Measurements from ENCODE around the gene POU2F3. TPM values are rescaled to one million over a fixed set of nuclear protein-coding genes. Genes with fewer than 3 reads are reported as not detected.

POU2F3 gene
- polyA plus RNA-seq, 6 donors from 2014 or later: not detected

- peaks cover 4 to 10% (median 5%) of the 10 kb centered on the region in 3 donors for H3K27me3 Mint-ChIP-seq
- no peaks in the 10 kb centered on the region for H3K9me3 Mint-ChIP-seq
- peak overlapping the region in 2 of 6 donors; percentile 10 to 34 for H3K27ac Mint-ChIP-seq
- peaks cover 10 to 29% (median 15%) of the 10 kb centered on the region in 3 donors for H3K4me1 Mint-ChIP-seq
- H3K4me3 Mint-ChIP-seq: peak overlapping the region in 4 of 8 donors; percentile 17 to 66 (median 57)
- DNase-seq (no peak), ATAC-seq (ENCODE audit: low read depth in 2 of 2) (peak in 1 of 2 donors; percentile 40)
- H3K36me3 Mint-ChIP-seq: no peaks in the 10 kb centered on the region
Measured at GRCh38 chr11:120224972-120225909, 14.7 kb upstream of the POU2F3 start.

- H3K27ac Mint-ChIP-seq: peak overlapping the region in 1 of 6 donors; percentile 83
- H3K9me3 Mint-ChIP-seq: no peaks in the 10 kb centered on the region
- peaks cover 10 to 29% (median 15%) of the 10 kb centered on the region in 3 donors for H3K4me1 Mint-ChIP-seq
- H3K36me3 Mint-ChIP-seq: no peaks in the 10 kb centered on the region
- H3K4me3 Mint-ChIP-seq: no peak overlapping the region
- DNase-seq: no peak
- no peak for ATAC-seq (ENCODE audit: low read depth in 2 of 2)
- peaks cover 4 to 10% (median 5%) of the 10 kb centered on the region in 3 donors for H3K27me3 Mint-ChIP-seq
Measured at GRCh38 chr11:120226242-120226641, 13.7 kb upstream of the POU2F3 start.

- no peaks in the 10 kb centered on the region for H3K9me3 Mint-ChIP-seq
- no peaks in the 10 kb centered on the region for H3K36me3 Mint-ChIP-seq
- DNase-seq (no peak), ATAC-seq (ENCODE audit: low read depth in 2 of 2) (no peak)
- no peak overlapping the region for H3K4me3 Mint-ChIP-seq
- H3K27me3 Mint-ChIP-seq: peaks cover 4 to 10% (median 10%) of the 10 kb centered on the region in 3 donors
- H3K27ac Mint-ChIP-seq: peak overlapping the region in 1 of 6 donors; percentile 83
- peaks cover 10 to 29% (median 15%) of the 10 kb centered on the region in 3 donors for H3K4me1 Mint-ChIP-seq
Measured at GRCh38 chr11:120226714-120227113, 13.2 kb upstream of the POU2F3 start.

GRCh38 chr11:120227228-120227852, 12.6 kb upstream of the POU2F3 start:
- peak overlapping the region in 1 of 6 donors; percentile 10 for H3K27ac Mint-ChIP-seq
- ATAC-seq (ENCODE audit: low read depth in 2 of 2) (no peak), DNase-seq (no peak)
- peaks cover 10 to 29% (median 15%) of the 10 kb centered on the region in 3 donors for H3K4me1 Mint-ChIP-seq
- no peak overlapping the region for H3K4me3 Mint-ChIP-seq
- H3K27me3 Mint-ChIP-seq: peaks cover 4 to 14% (median 10%) of the 10 kb centered on the region in 3 donors
- no peaks in the 10 kb centered on the region for H3K36me3 Mint-ChIP-seq
- no peaks in the 10 kb centered on the region for H3K9me3 Mint-ChIP-seq

GRCh38 chr11:120228794-120229384, 11.1 kb upstream of the POU2F3 start:
- ATAC-seq (ENCODE audit: low read depth in 2 of 2) (no peak), DNase-seq (no peak)
- Mint-ChIP-seq H3K4me3 (no peak overlapping the region), H3K9me3 (no peaks in the 10 kb centered on the region), H3K27me3 (peaks cover 13 to 27% (median 16%) of the 10 kb centered on the region in 3 donors), H3K27ac (no peak overlapping the region), H3K36me3 (no peaks in the 10 kb centered on the region), H3K4me1 (peaks cover 10 to 24% (median 15%) of the 10 kb centered on the region in 3 donors)

- H3K4me3 Mint-ChIP-seq: no peak overlapping the region
- H3K4me1 Mint-ChIP-seq: peaks cover 5 to 16% (median 11%) of the 10 kb centered on the region in 3 donors
- peaks cover 21 to 36% (median 24%) of the 10 kb centered on the region in 3 donors for H3K27me3 Mint-ChIP-seq
- no peak for ATAC-seq (ENCODE audit: low read depth in 2 of 2)
- DNase-seq: no peak
- H3K27ac Mint-ChIP-seq: peak overlapping the region in 1 of 6 donors; percentile 40
- H3K9me3 Mint-ChIP-seq: no peaks in the 10 kb centered on the region
- H3K36me3 Mint-ChIP-seq: no peaks in the 10 kb centered on the region
Measured at GRCh38 chr11:120229451-120230424, 10.2 kb upstream of the POU2F3 start.

- Mint-ChIP-seq H3K4me3 (no peak overlapping the region), H3K9me3 (no peaks in the 10 kb centered on the region), H3K4me1 (peaks cover 0 to 8% (median 5%) of the 10 kb centered on the region in 3 donors), H3K27me3 (peaks cover 27 to 44% (median 31%) of the 10 kb centered on the region in 3 donors), H3K36me3 (no peaks in the 10 kb centered on the region), H3K27ac (no peak overlapping the region)
- ATAC-seq (ENCODE audit: low read depth in 2 of 2): no peak
- no peak for DNase-seq
Measured at GRCh38 chr11:120230433-120231071, 9.4 kb upstream of the POU2F3 start.

GRCh38 chr11:120231963-120232362, 8.0 kb upstream of the POU2F3 start:
- H3K36me3 Mint-ChIP-seq: no peaks in the 10 kb centered on the region
- no peaks in the 10 kb centered on the region for H3K9me3 Mint-ChIP-seq
- ATAC-seq (ENCODE audit: low read depth in 2 of 2): no peak
- peaks cover 0 to 2% (median 0%) of the 10 kb centered on the region in 3 donors for H3K4me1 Mint-ChIP-seq
- no peak for DNase-seq
- no peak overlapping the region for H3K4me3 Mint-ChIP-seq
- no peak overlapping the region for H3K27ac Mint-ChIP-seq
- peaks cover 34 to 53% (median 37%) of the 10 kb centered on the region in 3 donors for H3K27me3 Mint-ChIP-seq

- DNase-seq: no peak
- no peaks in the 10 kb centered on the region for H3K9me3 Mint-ChIP-seq
- peaks cover 43 to 63% (median 48%) of the 10 kb centered on the region in 3 donors for H3K27me3 Mint-ChIP-seq
- H3K4me3 Mint-ChIP-seq: no peak overlapping the region
- ATAC-seq (ENCODE audit: low read depth in 2 of 2): no peak
- H3K27ac Mint-ChIP-seq: no peak overlapping the region
- no peaks in the 10 kb centered on the region for H3K36me3 Mint-ChIP-seq
- peaks cover 0 to 2% (median 0%) of the 10 kb centered on the region in 3 donors for H3K4me1 Mint-ChIP-seq
Measured at GRCh38 chr11:120233207-120233803, 6.6 kb upstream of the POU2F3 start.

- Mint-ChIP-seq H3K27ac (no peak overlapping the region), H3K9me3 (no peaks in the 10 kb centered on the region), H3K36me3 (peaks cover 0 to 9% of the 10 kb centered on the region in 2 donors), H3K27me3 (peaks cover 44 to 77% (median 63%) of the 10 kb centered on the region in 3 donors), H3K4me1 (peaks cover 4 to 6% (median 6%) of the 10 kb centered on the region in 3 donors), H3K4me3 (no peak overlapping the region)
- DNase-seq (peak; percentile 18), ATAC-seq (ENCODE audit: low read depth in 2 of 2) (peak in 1 of 2 donors; percentile 27)
Measured at GRCh38 chr11:120235024-120235628, 4.8 kb upstream of the POU2F3 start.
